ENCODE data around the gene MUL1. TPM values are rescaled to one million over a fixed set of nuclear protein-coding genes. Genes with fewer than 3 reads are reported as not detected.

Gene MUL1
- total RNA-seq, 4 donors from 2014 or later: 5.8 to 42.9 (median 28.7) TPM

DNA sequence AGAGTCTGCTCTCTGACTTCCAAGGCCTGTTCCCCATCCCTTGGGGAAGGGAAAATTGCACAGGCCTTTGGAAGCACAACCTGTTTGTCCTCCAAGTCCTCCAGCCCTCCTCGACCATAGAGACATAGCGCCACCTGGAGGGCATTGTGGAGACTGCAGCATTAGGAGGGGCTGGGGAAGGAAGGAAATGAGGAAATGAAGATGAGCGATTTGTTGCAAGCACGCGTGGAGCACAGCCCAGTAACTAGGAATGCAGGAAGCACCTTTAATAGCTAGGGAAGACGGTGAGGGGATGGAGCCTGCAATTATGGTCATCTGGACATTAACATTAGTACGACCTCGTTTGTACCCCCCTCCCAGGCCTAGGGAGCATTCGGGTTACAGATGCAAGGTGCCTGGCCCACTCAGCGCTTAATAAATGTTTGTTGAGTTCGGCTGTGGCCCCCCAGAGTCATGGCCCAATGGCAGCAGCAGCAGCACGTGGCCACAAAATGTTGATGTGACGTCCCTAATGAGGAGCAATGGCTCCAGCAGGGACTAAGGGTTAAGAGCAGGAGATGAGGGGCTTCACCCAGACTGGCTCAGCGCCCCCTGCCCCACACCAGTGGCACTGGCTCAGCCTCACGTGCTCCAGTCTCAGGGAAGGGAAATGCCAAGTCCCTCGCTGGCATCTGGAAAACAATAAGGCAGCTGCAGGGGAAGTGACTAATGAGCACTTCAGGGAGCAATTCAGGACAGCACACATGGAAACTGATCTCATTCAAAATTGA lies 13.9 kb downstream of the MUL1 start:
- H3K36me3 ChIP-seq: peaks cover 0 to 11% (median 0%) of the 10 kb centered on the region in 3 donors
- H3K27me3 ChIP-seq: no peaks in the 10 kb centered on the region
- peak; percentile 89 to 95 (median 91) for DNase-seq
- no peak overlapping the region for H3K27ac ChIP-seq
- H3K4me3 ChIP-seq: peak overlapping the region in 1 of 4 donors; percentile 4
- peaks cover 0 to 8% (median 6%) of the 10 kb centered on the region in 4 donors for H3K4me1 ChIP-seq
- no peaks in the 10 kb centered on the region for H3K9me3 ChIP-seq
- TF ChIP-seq, protein P1, sequence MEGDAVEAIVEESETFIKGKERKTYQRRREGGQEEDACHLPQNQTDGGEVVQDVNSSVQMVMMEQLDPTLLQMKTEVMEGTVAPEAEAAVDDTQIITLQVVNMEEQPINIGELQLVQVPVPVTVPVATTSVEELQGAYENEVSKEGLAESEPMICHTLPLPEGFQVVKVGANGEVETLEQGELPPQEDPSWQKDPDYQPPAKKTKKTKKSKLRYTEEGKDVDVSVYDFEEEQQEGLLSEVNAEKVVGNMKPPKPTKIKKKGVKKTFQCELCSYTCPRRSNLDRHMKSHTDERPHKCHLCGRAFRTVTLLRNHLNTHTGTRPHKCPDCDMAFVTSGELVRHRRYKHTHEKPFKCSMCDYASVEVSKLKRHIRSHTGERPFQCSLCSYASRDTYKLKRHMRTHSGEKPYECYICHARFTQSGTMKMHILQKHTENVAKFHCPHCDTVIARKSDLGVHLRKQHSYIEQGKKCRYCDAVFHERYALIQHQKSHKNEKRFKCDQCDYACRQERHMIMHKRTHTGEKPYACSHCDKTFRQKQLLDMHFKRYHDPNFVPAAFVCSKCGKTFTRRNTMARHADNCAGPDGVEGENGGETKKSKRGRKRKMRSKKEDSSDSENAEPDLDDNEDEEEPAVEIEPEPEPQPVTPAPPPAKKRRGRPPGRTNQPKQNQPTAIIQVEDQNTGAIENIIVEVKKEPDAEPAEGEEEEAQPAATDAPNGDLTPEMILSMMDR (IDR thresholded peaks at IDR 0.05): peak; percentile 85 to 99 (median 98)
- no peak for TF ChIP-seq POLR2A (IDR thresholded peaks at IDR 0.05)

DNA sequence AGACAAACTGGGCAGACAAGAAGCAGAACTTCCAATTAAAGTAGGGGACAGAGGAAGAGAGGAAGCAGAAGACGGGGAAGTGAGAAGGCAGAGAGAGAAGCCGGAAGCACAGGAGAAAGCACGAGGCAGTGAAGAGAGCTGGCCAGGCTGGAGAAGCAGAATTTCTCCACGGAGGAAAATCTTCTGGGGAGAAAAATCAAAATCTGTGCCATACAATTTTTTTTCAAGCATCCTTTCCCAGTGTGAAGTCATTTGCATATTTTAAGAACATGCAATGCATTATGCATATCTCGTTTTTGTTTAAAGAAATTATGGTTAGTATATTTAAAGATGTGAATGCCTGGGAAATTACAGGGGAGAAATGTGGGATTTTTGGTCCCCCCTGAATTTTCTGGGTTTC lies 14.6 kb downstream of the MUL1 start:
- peaks cover 0 to 14% (median 6%) of the 10 kb centered on the region in 4 donors for H3K4me1 ChIP-seq
- no peaks in the 10 kb centered on the region for H3K9me3 ChIP-seq
- TF ChIP-seq POLR2A (IDR thresholded peaks at IDR 0.05): no peak
- no peak for DNase-seq
- H3K27ac ChIP-seq: no peak overlapping the region
- H3K27me3 ChIP-seq: no peaks in the 10 kb centered on the region
- peaks cover 0 to 7% (median 0%) of the 10 kb centered on the region in 3 donors for H3K36me3 ChIP-seq
- no peak overlapping the region for H3K4me3 ChIP-seq

DNA sequence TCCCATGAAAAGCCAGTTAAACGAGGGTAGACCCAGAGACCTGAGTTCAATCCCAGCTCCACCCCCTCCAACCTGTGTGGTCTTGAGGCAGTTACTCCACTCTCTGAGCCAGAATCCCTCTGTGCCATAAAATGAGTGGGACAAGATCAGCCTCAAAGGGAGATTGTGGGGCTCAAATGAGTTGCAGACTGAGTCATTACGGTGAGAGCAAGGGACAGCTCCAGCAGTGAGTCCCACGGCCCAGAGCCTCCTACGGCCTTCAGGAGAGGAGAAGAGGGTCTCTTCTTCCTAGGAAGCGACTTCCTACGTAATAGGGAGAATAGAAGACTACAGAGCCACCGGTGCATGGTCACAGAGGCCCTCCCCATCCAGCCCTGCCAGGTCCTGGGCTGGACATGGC lies 15.2 kb downstream of the MUL1 start:
- Histone ChIP-seq H3K4me1 (peaks cover 0 to 17% (median 6%) of the 10 kb centered on the region in 4 donors), H3K36me3 (peaks cover 0 to 1% (median 0%) of the 10 kb centered on the region in 3 donors), H3K27ac (no peak overlapping the region), H3K4me3 (no peak overlapping the region), H3K27me3 (no peaks in the 10 kb centered on the region), H3K9me3 (no peaks in the 10 kb centered on the region)
- no peak for DNase-seq
- TF ChIP-seq, protein P1 (IDR thresholded peaks at IDR 0.05): no peak
- no peak for TF ChIP-seq POLR2A (IDR thresholded peaks at IDR 0.05)

DNA sequence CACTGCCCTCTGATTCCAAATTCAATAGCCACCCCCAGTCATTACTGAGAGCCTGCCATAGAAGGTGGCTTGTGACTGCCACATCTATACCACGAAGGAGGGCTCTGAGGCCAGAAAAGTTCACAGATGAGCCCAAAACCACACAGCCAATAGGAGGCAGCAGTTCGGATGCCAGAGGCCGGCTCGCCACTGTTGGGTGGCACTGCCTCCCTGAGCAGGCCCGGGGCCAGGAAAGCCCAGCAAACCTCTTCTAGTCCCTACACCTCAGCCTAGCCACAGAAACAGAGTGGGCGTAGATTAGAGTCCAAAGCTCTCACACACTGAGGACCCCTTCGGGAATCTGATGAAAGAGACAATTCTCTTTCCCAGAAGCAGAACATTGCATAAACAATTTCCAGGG lies 16.1 kb downstream of the MUL1 start:
- H3K9me3 ChIP-seq: no peaks in the 10 kb centered on the region
- no peak for TF ChIP-seq POLR2A (IDR thresholded peaks at IDR 0.05)
- TF ChIP-seq, protein P1 (IDR thresholded peaks at IDR 0.05): no peak
- no peak for DNase-seq
- no peaks in the 10 kb centered on the region for H3K36me3 ChIP-seq
- no peaks in the 10 kb centered on the region for H3K27me3 ChIP-seq
- peaks cover 0 to 26% (median 6%) of the 10 kb centered on the region in 4 donors for H3K4me1 ChIP-seq
- no peak overlapping the region for H3K4me3 ChIP-seq
- no peak overlapping the region for H3K27ac ChIP-seq

DNA sequence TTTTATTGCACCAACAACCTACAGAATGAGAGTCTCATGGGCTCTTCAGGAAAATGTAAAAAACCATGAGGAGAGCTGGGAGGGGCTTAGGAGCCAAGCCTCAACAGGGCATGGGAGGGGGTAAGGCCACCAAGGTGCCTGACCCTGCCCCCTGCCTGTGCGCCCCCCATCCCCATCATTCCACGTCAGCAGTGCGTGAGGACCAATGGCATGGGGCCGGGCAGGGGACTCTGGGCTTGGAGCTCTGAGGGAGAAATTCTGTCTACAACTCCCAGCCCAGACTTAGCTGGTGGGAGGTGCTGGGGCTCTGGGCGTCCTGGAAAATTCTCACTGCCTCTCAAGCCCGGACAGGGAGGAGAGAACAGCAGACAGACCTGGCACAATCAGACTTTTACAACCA lies 16.8 kb downstream of the MUL1 start:
- H3K4me3 ChIP-seq: no peak overlapping the region
- no peaks in the 10 kb centered on the region for H3K36me3 ChIP-seq
- H3K27ac ChIP-seq: no peak overlapping the region
- H3K9me3 ChIP-seq: no peaks in the 10 kb centered on the region
- no peaks in the 10 kb centered on the region for H3K27me3 ChIP-seq
- no peak for DNase-seq
- peaks cover 0 to 27% (median 10%) of the 10 kb centered on the region in 4 donors for H3K4me1 ChIP-seq
- TF ChIP-seq, protein P1 (IDR thresholded peaks at IDR 0.05): no peak

DNA sequence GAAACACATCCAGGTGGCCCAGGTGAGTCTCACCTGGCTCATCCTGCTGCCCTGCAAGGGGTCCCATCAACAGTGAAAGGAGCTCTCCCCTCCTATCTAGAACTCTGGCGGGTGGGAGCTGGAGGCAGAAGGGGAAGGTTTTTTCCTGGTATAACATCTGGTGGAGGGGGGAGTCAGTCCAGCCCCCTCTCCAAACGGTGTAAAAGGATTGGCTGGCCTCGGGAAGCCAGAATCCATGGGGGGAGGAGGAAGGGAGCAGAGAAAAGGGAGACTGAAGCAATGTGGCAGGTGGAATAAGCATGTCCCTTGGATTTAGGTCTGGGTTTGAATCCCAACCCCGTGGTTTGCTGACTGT lies 20.7 kb downstream of the MUL1 start:
- Histone ChIP-seq H3K4me3 (peak overlapping the region in 3 of 4 donors; percentile 55 to 92 (median 74)), H3K27me3 (no peaks in the 10 kb centered on the region)

More for the DNA sequence above, 20.7 kb downstream of the MUL1 start:
- peaks cover 0 to 37% (median 12%) of the 10 kb centered on the region in 4 donors for H3K4me1 ChIP-seq
- no peaks in the 10 kb centered on the region for H3K9me3 ChIP-seq
- peak overlapping the region in 3 of 4 donors; percentile 90 to 100 (median 95) for H3K27ac ChIP-seq
- DNase-seq: no peak
- no peak for TF ChIP-seq POLR2A (IDR thresholded peaks at IDR 0.05)
- H3K36me3 ChIP-seq: no peaks in the 10 kb centered on the region
